NOMO-1 treated with dmso at 0.1 percent for 144 hours (cell line): ENCODE measurements around the gene FYN.
"Not testable (repeated sequence)": the region's sequence is repeated elsewhere in the genome, so short reads cannot be mapped to it uniquely, and the experiment has no call there.

ENCODE experiments used
- DNase-seq: peaks from one replicate; lab custom pipeline; 2025; ENCODE audit not compliant: unreplicated experiment; lab: John Stamatoyannopoulos, UW

Gene FYN

GRCh38 chr6:111835398-111835797, 37.9 kb downstream of the FYN start:
- DNase-seq = not testable (repeated sequence)

- no peak for DNase-seq
Observed at GRCh38 chr6:111834356-111834755, 38.9 kb downstream of the FYN start.

- DNase-seq = no peak
Observed at GRCh38 chr6:111832833-111833418, 40.3 kb downstream of the FYN start.

- DNase-seq = no peak
Observed at GRCh38 chr6:111831408-111831807, 41.8 kb downstream of the FYN start.

GRCh38 chr6:111829998-111830397, 43.3 kb downstream of the FYN start:
- no peak for DNase-seq

- no peak for DNase-seq
Observed at GRCh38 chr6:111829581-111829980, 43.7 kb downstream of the FYN start.

GRCh38 chr6:111828809-111829208, 44.4 kb downstream of the FYN start:
- DNase-seq = no peak

GRCh38 chr6:111825439-111826086, 47.7 kb downstream of the FYN start:
- no peak for DNase-seq

GRCh38 chr6:111824608-111825337, 48.5 kb downstream of the FYN start:
- no peak for DNase-seq

GRCh38 chr6:111823831-111824607, 49.2 kb downstream of the FYN start:
- DNase-seq = no peak

GRCh38 chr6:111823012-111823411, 50.2 kb downstream of the FYN start:
- no peak for DNase-seq

- no peak for DNase-seq
Observed at GRCh38 chr6:111819458-111819857, 53.8 kb downstream of the FYN start.

- DNase-seq = no peak
Observed at GRCh38 chr6:111818539-111819226, 54.6 kb downstream of the FYN start.

GRCh38 chr6:111817451-111818120, 55.7 kb downstream of the FYN start:
- no peak for DNase-seq

GRCh38 chr6:111813677-111814310, 59.5 kb downstream of the FYN start:
- no peak for DNase-seq

GRCh38 chr6:111813237-111813636, 60.0 kb downstream of the FYN start:
- DNase-seq = no peak

- DNase-seq = no peak
Observed at GRCh38 chr6:111812060-111813038, 60.9 kb downstream of the FYN start.

GRCh38 chr6:111810294-111811131, 62.7 kb downstream of the FYN start:
- no peak for DNase-seq
